Measurements from ENCODE around the gene SANBR.

- TF ChIP-seq CTCF (IDR thresholded peaks at IDR 0.05) (no peak), POLR2A (IDR thresholded peaks at IDR 0.05) (no peak)
Observed at GRCh38 chr2:61029533-61029932, 36.1 kb upstream of the SANBR start.

Data from Peyer's patch (tissue), 4 donors.